Measurements from ENCODE around the gene ATXN7L1. TPM values are rescaled to one million over a fixed set of nuclear protein-coding genes. Genes with fewer than 3 reads are reported as not detected.

ATXN7L1 gene
- total RNA-seq, 2 experiments from 2014 or later: 0.59 TPM; not detected in 1

DNA sequence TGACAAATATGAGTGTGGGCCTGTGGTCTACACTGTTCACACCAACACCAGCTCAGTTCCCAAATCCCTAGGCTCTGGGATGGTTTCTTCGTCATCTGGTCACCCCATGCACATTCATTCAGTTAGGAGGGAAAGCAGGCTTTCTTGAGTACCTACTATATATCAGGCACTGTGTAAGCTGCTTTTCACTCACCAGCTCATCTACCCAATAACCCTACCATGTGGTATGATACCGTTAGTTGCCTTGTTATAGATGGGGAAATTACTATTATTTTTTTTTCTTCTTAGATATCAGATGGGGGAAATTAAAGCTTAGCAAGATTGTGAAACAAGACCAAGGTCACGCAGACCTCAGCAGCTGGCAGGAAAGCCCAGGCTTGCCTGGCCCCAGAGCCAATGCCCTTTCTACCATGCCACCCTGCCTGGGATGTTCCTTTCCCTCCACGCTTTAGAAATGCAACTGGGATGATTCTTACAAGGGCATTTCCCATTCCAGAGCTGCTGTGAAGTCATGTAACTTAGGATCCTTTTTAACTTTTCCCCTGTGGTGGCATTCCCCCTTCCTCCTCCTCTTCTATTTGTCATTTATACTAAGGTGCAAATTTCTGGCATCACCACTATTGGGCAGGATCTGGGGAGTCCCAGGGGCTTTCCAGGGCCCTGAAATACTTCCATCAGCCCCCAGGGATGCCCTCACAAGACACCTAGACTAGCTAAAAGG lies 202.0 kb downstream of the ATXN7L1 start:
- CTCF ChIA-PET (ENCODE audit: unreplicated experiment): no interaction called here
- Histone ChIP-seq H3K4me2 (ENCODE audit: low read length) (no peak overlapping the region), H4K20me1 (ENCODE audit: insufficient read depth, low read length) (no peaks in the 10 kb centered on the region), H3K79me2 (ENCODE audit: insufficient read depth, low read depth, low read length) (no peaks in the 10 kb centered on the region), H2AFZ (ENCODE audit: low read length) (no peak overlapping the region), H3K4me3 (ENCODE audit: low read depth, low read length, poor library complexity, severe bottlenecking) (no peak overlapping the region), H3K27ac (ENCODE audit: low read depth, low read length, poor library complexity, severe bottlenecking) (no peak overlapping the region), H3K9me3 (ENCODE audit: low read length) (no peaks in the 10 kb centered on the region), H3K36me3 (ENCODE audit: insufficient read depth, low read length) (no peaks in the 10 kb centered on the region), H3K9me2 (ENCODE audit: insufficient read depth, low read length) (no peaks in the 10 kb centered on the region), H3K4me1 (ENCODE audit: insufficient read depth, low read length, poor library complexity, severe bottlenecking) (peaks cover 8% of the 10 kb centered on the region)
- no peak for TF ChIP-seq EZH2phosphoT487 (IDR thresholded peaks at IDR 0.05; ENCODE audit: borderline replicate concordance, low read depth, low read length)
- TF ChIP-seq, protein P1, sequence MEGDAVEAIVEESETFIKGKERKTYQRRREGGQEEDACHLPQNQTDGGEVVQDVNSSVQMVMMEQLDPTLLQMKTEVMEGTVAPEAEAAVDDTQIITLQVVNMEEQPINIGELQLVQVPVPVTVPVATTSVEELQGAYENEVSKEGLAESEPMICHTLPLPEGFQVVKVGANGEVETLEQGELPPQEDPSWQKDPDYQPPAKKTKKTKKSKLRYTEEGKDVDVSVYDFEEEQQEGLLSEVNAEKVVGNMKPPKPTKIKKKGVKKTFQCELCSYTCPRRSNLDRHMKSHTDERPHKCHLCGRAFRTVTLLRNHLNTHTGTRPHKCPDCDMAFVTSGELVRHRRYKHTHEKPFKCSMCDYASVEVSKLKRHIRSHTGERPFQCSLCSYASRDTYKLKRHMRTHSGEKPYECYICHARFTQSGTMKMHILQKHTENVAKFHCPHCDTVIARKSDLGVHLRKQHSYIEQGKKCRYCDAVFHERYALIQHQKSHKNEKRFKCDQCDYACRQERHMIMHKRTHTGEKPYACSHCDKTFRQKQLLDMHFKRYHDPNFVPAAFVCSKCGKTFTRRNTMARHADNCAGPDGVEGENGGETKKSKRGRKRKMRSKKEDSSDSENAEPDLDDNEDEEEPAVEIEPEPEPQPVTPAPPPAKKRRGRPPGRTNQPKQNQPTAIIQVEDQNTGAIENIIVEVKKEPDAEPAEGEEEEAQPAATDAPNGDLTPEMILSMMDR (conservative IDR thresholded peaks at IDR 0.05; ENCODE audit: low read length): no peak
- intact Hi-C loops (cut with micrococcal nuclease; ENCODE audit: unreplicated experiment): no loop called here
- no peak for DNase-seq (ENCODE audit: low spot score)
- POLR2A ChIA-PET: no interaction called here
- BruUV-seq (replicated peaks): no TSS peak

DNA sequence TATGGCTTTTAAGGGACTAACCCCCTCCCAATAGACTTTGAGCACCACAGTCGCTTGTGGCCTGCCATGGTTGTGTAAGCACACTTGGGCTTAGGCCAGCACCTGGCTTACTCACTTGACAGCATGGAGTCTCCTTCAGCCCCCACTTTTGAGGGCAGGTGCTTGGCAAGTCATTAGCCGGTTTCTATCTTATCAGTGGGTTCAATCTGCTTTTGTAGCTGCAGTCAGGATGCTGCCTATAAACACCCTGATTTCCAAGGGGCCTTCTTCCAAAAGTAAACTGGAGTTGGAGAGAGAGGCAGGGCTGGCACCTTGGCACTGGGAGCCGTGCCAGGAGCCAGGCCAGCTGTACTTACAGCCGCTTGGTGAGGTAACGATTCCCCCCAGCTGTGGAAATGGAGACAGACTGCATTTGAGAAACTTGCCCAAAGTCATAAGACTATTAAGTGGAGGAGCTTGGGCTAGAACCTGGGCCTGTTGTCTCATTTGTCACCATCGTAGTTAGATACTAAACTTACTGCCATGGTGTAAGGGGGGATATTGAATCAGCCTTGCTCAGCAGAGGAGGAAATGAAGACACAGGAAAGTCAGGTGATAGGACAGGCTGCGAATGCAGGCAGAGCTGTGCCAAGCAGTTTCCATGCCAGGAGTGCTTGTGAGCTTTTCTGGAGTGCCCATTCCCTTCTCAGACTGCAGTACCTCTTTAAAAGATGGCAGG lies 202.9 kb downstream of the ATXN7L1 start:
- no peaks in the 10 kb centered on the region for H3K79me2 ChIP-seq (ENCODE audit: insufficient read depth, low read depth, low read length)
- CTCF ChIA-PET (ENCODE audit: unreplicated experiment): no interaction called here
- no peaks in the 10 kb centered on the region for H3K36me3 ChIP-seq (ENCODE audit: insufficient read depth, low read length)
- peaks cover 8% of the 10 kb centered on the region for H3K4me1 ChIP-seq (ENCODE audit: insufficient read depth, low read length, poor library complexity, severe bottlenecking)
- H3K9me3 ChIP-seq (ENCODE audit: low read length): no peaks in the 10 kb centered on the region
- DNase-seq (ENCODE audit: low spot score): no peak
- no peak overlapping the region for H3K4me3 ChIP-seq (ENCODE audit: low read depth, low read length, poor library complexity, severe bottlenecking)
- no peak for TF ChIP-seq EZH2phosphoT487 (IDR thresholded peaks at IDR 0.05; ENCODE audit: borderline replicate concordance, low read depth, low read length)
- TF ChIP-seq, protein P1 (conservative IDR thresholded peaks at IDR 0.05; ENCODE audit: low read length): no peak
- POLR2A ChIA-PET: no interaction called here
- BruUV-seq (replicated peaks): no TSS peak
- H2AFZ ChIP-seq (ENCODE audit: low read length): no peak overlapping the region
- no peak overlapping the region for H3K4me2 ChIP-seq (ENCODE audit: low read length)
- H3K27ac ChIP-seq (ENCODE audit: low read depth, low read length, poor library complexity, severe bottlenecking): no peak overlapping the region
- intact Hi-C loops (cut with micrococcal nuclease; ENCODE audit: unreplicated experiment): no loop called here
- no peaks in the 10 kb centered on the region for H3K9me2 ChIP-seq (ENCODE audit: insufficient read depth, low read length)
- no peaks in the 10 kb centered on the region for H4K20me1 ChIP-seq (ENCODE audit: insufficient read depth, low read length)

DNA sequence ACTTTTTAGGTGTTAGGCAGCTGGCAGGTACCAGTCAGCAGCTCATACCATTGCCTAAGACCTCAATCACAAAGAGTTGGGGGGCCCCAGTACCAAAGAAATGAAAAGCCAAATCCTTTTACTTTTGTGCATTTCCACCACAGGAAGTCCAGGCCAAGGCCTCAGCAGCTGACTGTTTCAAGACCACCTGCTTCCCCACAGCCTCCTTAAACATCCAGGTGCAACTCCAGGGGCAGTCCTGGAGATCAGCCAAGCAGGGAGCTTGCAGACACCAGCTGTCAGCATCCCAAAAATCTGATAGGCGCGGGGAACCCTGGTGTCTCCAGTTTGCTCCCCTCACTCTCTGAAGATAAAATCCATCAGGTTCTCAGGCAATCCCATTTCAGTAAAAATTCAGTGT lies 203.6 kb downstream of the ATXN7L1 start:
- no peaks in the 10 kb centered on the region for H4K20me1 ChIP-seq (ENCODE audit: insufficient read depth, low read length)
- peaks cover 2% of the 10 kb centered on the region for H3K4me1 ChIP-seq (ENCODE audit: insufficient read depth, low read length, poor library complexity, severe bottlenecking)
- H3K79me2 ChIP-seq (ENCODE audit: insufficient read depth, low read depth, low read length): no peaks in the 10 kb centered on the region
- no peak for DNase-seq (ENCODE audit: low spot score)
- intact Hi-C loops (cut with micrococcal nuclease; ENCODE audit: unreplicated experiment): no loop called here
- POLR2A ChIA-PET: no interaction called here
- no peaks in the 10 kb centered on the region for H3K36me3 ChIP-seq (ENCODE audit: insufficient read depth, low read length)
- no peak overlapping the region for H3K4me3 ChIP-seq (ENCODE audit: low read depth, low read length, poor library complexity, severe bottlenecking)
- no TSS peak for BruUV-seq (replicated peaks)
- H3K9me2 ChIP-seq (ENCODE audit: insufficient read depth, low read length): no peaks in the 10 kb centered on the region
- CTCF ChIA-PET (ENCODE audit: unreplicated experiment): no interaction called here
- no peak overlapping the region for H2AFZ ChIP-seq (ENCODE audit: low read length)
- no peak for TF ChIP-seq EZH2phosphoT487 (IDR thresholded peaks at IDR 0.05; ENCODE audit: borderline replicate concordance, low read depth, low read length)
- TF ChIP-seq, protein P1 (conservative IDR thresholded peaks at IDR 0.05; ENCODE audit: low read length): no peak
- H3K4me2 ChIP-seq (ENCODE audit: low read length): no peak overlapping the region
- no peaks in the 10 kb centered on the region for H3K9me3 ChIP-seq (ENCODE audit: low read length)
- no peak overlapping the region for H3K27ac ChIP-seq (ENCODE audit: low read depth, low read length, poor library complexity, severe bottlenecking)

Measured in OCI-LY7 (cell line).